Measurements from ENCODE around the gene SPTBN1.

SPTBN1 gene

GRCh38 chr2:54593249-54593648 lies 137.1 kb downstream of the SPTBN1 start:
- no peak for DNase-seq (ENCODE audit: low read depth, low spot score)
- no peaks in the 10 kb centered on the region for H3K27me3 ChIP-seq (ENCODE audit: insufficient read depth, insufficient read length)
- no peak for TF ChIP-seq ZNF274 (IDR thresholded peaks at IDR 0.05; ENCODE audit: low read depth, low read length)
- no peak for TF ChIP-seq SUZ12 (IDR thresholded peaks at IDR 0.05; ENCODE audit: extremely low read depth, insufficient read depth, insufficient read length)
- no peak for TF ChIP-seq YY1 (IDR thresholded peaks at IDR 0.05; ENCODE audit: insufficient read depth, insufficient read length)
- no peak overlapping the region for H3K9ac ChIP-seq (ENCODE audit: insufficient read length, low read depth)
- no peaks in the 10 kb centered on the region for H3K9me3 ChIP-seq (ENCODE audit: insufficient read depth, low read length)
- H3K36me3 ChIP-seq (ENCODE audit: insufficient read depth, insufficient read length, low read length), result peaks cover 20% of the 10 kb centered on the region
- no peaks in the 10 kb centered on the region for H3K4me1 ChIP-seq (ENCODE audit: insufficient read depth, insufficient read length)
- no peak overlapping the region for H3K4me3 ChIP-seq (ENCODE audit: insufficient read length, low read depth)

- Histone ChIP-seq H3K4me3 (ENCODE audit: insufficient read length, low read depth) (no peak overlapping the region), H3K9me3 (ENCODE audit: insufficient read depth, low read length) (no peaks in the 10 kb centered on the region), H3K4me1 (ENCODE audit: insufficient read depth, insufficient read length) (no peaks in the 10 kb centered on the region), H3K36me3 (ENCODE audit: insufficient read depth, insufficient read length, low read length) (peaks cover 26% of the 10 kb centered on the region), H3K9ac (ENCODE audit: insufficient read length, low read depth) (no peak overlapping the region), H3K27me3 (ENCODE audit: insufficient read depth, insufficient read length) (no peaks in the 10 kb centered on the region)
- TF ChIP-seq ZNF274 (IDR thresholded peaks at IDR 0.05; ENCODE audit: low read depth, low read length) (no peak), YY1 (IDR thresholded peaks at IDR 0.05; ENCODE audit: insufficient read depth, insufficient read length) (no peak), SUZ12 (IDR thresholded peaks at IDR 0.05; ENCODE audit: extremely low read depth, insufficient read depth, insufficient read length) (no peak)
- no peak for DNase-seq (ENCODE audit: low read depth, low spot score)
These were observed 137.9 kb downstream of the SPTBN1 start for GRCh38 chr2:54594048-54594447.

GRCh38 chr2:54595161-54595803 lies 139.2 kb downstream of the SPTBN1 start:
- Histone ChIP-seq H3K9me3 (ENCODE audit: insufficient read depth, low read length) (no peaks in the 10 kb centered on the region), H3K9ac (ENCODE audit: insufficient read length, low read depth) (no peak overlapping the region), H3K36me3 (ENCODE audit: insufficient read depth, insufficient read length, low read length) (peaks cover 38% of the 10 kb centered on the region), H3K4me3 (ENCODE audit: insufficient read length, low read depth) (no peak overlapping the region), H3K27me3 (ENCODE audit: insufficient read depth, insufficient read length) (no peaks in the 10 kb centered on the region), H3K4me1 (ENCODE audit: insufficient read depth, insufficient read length) (no peaks in the 10 kb centered on the region)
- TF ChIP-seq SUZ12 (IDR thresholded peaks at IDR 0.05; ENCODE audit: extremely low read depth, insufficient read depth, insufficient read length) (no peak), YY1 (IDR thresholded peaks at IDR 0.05; ENCODE audit: insufficient read depth, insufficient read length) (no peak), ZNF274 (IDR thresholded peaks at IDR 0.05; ENCODE audit: low read depth, low read length) (no peak)
- no peak for DNase-seq (ENCODE audit: low read depth, low spot score)

GRCh38 chr2:54595999-54596902 lies 140.1 kb downstream of the SPTBN1 start:
- H3K9me3 ChIP-seq (ENCODE audit: insufficient read depth, low read length), result no peaks in the 10 kb centered on the region
- DNase-seq (ENCODE audit: low read depth, low spot score), result no peak
- H3K4me1 ChIP-seq (ENCODE audit: insufficient read depth, insufficient read length), result no peaks in the 10 kb centered on the region
- no peak overlapping the region for H3K9ac ChIP-seq (ENCODE audit: insufficient read length, low read depth)
- H3K36me3 ChIP-seq (ENCODE audit: insufficient read depth, insufficient read length, low read length), result peaks cover 38% of the 10 kb centered on the region
- H3K27me3 ChIP-seq (ENCODE audit: insufficient read depth, insufficient read length), result no peaks in the 10 kb centered on the region
- H3K4me3 ChIP-seq (ENCODE audit: insufficient read length, low read depth), result no peak overlapping the region
- no peak for TF ChIP-seq YY1 (IDR thresholded peaks at IDR 0.05; ENCODE audit: insufficient read depth, insufficient read length)
- TF ChIP-seq ZNF274 (IDR thresholded peaks at IDR 0.05; ENCODE audit: low read depth, low read length), result no peak
- TF ChIP-seq SUZ12 (IDR thresholded peaks at IDR 0.05; ENCODE audit: extremely low read depth, insufficient read depth, insufficient read length), result no peak

GRCh38 chr2:54597153-54597848 lies 141.2 kb downstream of the SPTBN1 start:
- H3K4me1 ChIP-seq (ENCODE audit: insufficient read depth, insufficient read length), result no peaks in the 10 kb centered on the region
- H3K4me3 ChIP-seq (ENCODE audit: insufficient read length, low read depth), result no peak overlapping the region
- no peak overlapping the region for H3K9ac ChIP-seq (ENCODE audit: insufficient read length, low read depth)
- H3K9me3 ChIP-seq (ENCODE audit: insufficient read depth, low read length), result no peaks in the 10 kb centered on the region
- peaks cover 43% of the 10 kb centered on the region for H3K36me3 ChIP-seq (ENCODE audit: insufficient read depth, insufficient read length, low read length)
- TF ChIP-seq YY1 (IDR thresholded peaks at IDR 0.05; ENCODE audit: insufficient read depth, insufficient read length) (no peak), ZNF274 (IDR thresholded peaks at IDR 0.05; ENCODE audit: low read depth, low read length) (no peak), SUZ12 (IDR thresholded peaks at IDR 0.05; ENCODE audit: extremely low read depth, insufficient read depth, insufficient read length) (no peak)
- no peaks in the 10 kb centered on the region for H3K27me3 ChIP-seq (ENCODE audit: insufficient read depth, insufficient read length)
- no peak for DNase-seq (ENCODE audit: low read depth, low spot score)

GRCh38 chr2:54598347-54599325 lies 142.5 kb downstream of the SPTBN1 start:
- Histone ChIP-seq H3K36me3 (ENCODE audit: insufficient read depth, insufficient read length, low read length) (peaks cover 35% of the 10 kb centered on the region), H3K27me3 (ENCODE audit: insufficient read depth, insufficient read length) (no peaks in the 10 kb centered on the region), H3K9me3 (ENCODE audit: insufficient read depth, low read length) (no peaks in the 10 kb centered on the region), H3K9ac (ENCODE audit: insufficient read length, low read depth) (no peak overlapping the region), H3K4me3 (ENCODE audit: insufficient read length, low read depth) (no peak overlapping the region), H3K4me1 (ENCODE audit: insufficient read depth, insufficient read length) (no peaks in the 10 kb centered on the region)
- no peak for TF ChIP-seq ZNF274 (IDR thresholded peaks at IDR 0.05; ENCODE audit: low read depth, low read length)
- TF ChIP-seq SUZ12 (IDR thresholded peaks at IDR 0.05; ENCODE audit: extremely low read depth, insufficient read depth, insufficient read length), result no peak
- TF ChIP-seq YY1 (IDR thresholded peaks at IDR 0.05; ENCODE audit: insufficient read depth, insufficient read length), result no peak
- DNase-seq (ENCODE audit: low read depth, low spot score), result no peak
